ENCODE results near the gene BEST4. TPM values are rescaled to one million over a fixed set of nuclear protein-coding genes. Genes with fewer than 3 reads are reported as not detected.

The BEST4 gene
- total and polyA plus RNA-seq, 9 donors: 0.25 to 1.7 (median 0.63) TPM

DNA sequence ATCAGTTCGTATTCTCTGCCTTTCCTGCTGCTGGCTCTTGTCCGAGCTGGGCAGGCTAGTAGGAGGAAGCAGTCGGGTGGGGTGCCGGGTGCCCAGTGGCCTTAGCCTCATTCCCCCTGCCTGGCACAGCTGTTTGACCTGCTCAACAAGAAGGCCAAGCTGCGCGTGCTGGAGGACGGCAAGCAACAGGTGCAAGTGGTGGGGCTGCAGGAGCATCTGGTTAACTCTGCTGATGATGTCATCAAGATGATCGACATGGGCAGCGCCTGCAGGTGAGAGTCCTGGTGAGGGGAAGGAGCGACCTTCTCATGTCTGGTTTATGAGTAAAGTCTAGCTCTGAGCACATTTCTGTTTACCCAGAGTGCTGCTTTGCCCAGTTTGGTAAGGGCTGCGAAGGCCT lies 28.9 kb downstream of the BEST4 start:
- H3K4me3 ChIP-seq: no peak overlapping the region
- TF ChIP-seq, protein P1, sequence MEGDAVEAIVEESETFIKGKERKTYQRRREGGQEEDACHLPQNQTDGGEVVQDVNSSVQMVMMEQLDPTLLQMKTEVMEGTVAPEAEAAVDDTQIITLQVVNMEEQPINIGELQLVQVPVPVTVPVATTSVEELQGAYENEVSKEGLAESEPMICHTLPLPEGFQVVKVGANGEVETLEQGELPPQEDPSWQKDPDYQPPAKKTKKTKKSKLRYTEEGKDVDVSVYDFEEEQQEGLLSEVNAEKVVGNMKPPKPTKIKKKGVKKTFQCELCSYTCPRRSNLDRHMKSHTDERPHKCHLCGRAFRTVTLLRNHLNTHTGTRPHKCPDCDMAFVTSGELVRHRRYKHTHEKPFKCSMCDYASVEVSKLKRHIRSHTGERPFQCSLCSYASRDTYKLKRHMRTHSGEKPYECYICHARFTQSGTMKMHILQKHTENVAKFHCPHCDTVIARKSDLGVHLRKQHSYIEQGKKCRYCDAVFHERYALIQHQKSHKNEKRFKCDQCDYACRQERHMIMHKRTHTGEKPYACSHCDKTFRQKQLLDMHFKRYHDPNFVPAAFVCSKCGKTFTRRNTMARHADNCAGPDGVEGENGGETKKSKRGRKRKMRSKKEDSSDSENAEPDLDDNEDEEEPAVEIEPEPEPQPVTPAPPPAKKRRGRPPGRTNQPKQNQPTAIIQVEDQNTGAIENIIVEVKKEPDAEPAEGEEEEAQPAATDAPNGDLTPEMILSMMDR (IDR thresholded peaks at IDR 0.05): no peak
- no peak for TF ChIP-seq POLR2A (IDR thresholded peaks at IDR 0.05)
- no peak for TF ChIP-seq EP300 (IDR thresholded peaks at IDR 0.05)
- no peak for DNase-seq
- H3K9me3 ChIP-seq: no peaks in the 10 kb centered on the region
- WGBS, 3 donors: 86 to 95% (median 90%) methylated on average over 11 of the region's 11 CpGs
- H3K27ac ChIP-seq: no peak overlapping the region
- H3K4me1 ChIP-seq (ENCODE audit: insufficient read depth): no peaks in the 10 kb centered on the region
- intact Hi-C loops (cut with DNase I): no loop called here
- H3K36me3 ChIP-seq: no peaks in the 10 kb centered on the region
- no peaks in the 10 kb centered on the region for H3K27me3 ChIP-seq

DNA sequence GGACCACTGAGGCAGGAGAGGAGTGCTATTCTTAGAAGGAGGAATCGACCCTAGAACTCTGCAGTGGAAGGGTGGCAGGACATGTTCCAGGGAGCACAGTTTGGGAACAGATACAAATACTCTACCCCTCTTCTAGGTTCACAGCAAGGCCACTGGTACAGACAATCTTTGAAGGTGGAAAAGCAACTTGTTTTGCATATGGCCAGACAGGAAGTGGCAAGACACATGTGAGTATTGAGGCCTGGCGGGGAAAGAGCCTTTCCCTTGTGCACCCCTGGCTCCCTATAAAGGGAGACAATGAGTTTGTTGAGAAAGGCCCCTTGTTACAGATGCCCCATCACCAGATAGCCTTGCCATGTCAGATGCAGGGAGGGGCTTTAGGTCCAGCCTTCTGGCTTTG lies 30.6 kb downstream of the BEST4 start:
- no peak for DNase-seq
- intact Hi-C loops (cut with DNase I): no loop called here

DNA sequence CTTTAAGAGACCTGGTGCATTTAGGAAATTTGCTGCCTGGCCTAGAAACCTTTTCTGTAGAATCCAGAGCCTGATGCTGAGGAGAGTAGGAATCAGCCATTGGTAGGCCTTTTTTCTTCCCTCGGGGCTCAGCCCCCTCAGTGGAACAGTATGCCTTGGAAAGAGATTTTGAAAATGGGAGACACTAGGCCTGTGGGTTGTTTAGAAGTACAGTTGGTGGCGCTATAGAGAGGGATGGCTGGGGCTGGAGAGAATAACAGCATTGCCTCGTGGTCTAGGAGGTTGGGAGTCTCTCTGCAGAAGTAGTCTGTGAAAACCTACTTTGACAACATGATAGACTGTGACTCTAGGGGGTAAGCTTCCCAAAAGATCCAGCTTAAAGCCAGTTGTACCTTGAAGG lies 40.1 kb downstream of the BEST4 start:
- WGBS, 3 donors: 87 to 97% (median 92%) methylated on average over 3 of the region's 3 CpGs
- no peak for TF ChIP-seq POLR2A (IDR thresholded peaks at IDR 0.05)
- TF ChIP-seq, protein P1 (IDR thresholded peaks at IDR 0.05): no peak
- TF ChIP-seq EP300 (IDR thresholded peaks at IDR 0.05): no peak
- no peaks in the 10 kb centered on the region for H3K27me3 ChIP-seq
- no peak overlapping the region for H3K4me3 ChIP-seq
- no peaks in the 10 kb centered on the region for H3K36me3 ChIP-seq
- H3K4me1 ChIP-seq (ENCODE audit: insufficient read depth): no peaks in the 10 kb centered on the region
- H3K27ac ChIP-seq: no peak overlapping the region
- DNase-seq: no peak
- H3K9me3 ChIP-seq: no peaks in the 10 kb centered on the region
- intact Hi-C loops (cut with DNase I): no loop called here

More for the DNA sequence above, 30.6 kb downstream of the BEST4 start:
- Histone ChIP-seq H3K4me1 (ENCODE audit: insufficient read depth) (no peaks in the 10 kb centered on the region), H3K36me3 (no peaks in the 10 kb centered on the region), H3K4me3 (no peak overlapping the region), H3K27ac (no peak overlapping the region), H3K9me3 (no peaks in the 10 kb centered on the region), H3K27me3 (no peaks in the 10 kb centered on the region)
- TF ChIP-seq EP300 (IDR thresholded peaks at IDR 0.05): no peak
- TF ChIP-seq POLR2A (IDR thresholded peaks at IDR 0.05): no peak
- TF ChIP-seq, protein P1 (IDR thresholded peaks at IDR 0.05): no peak
- 95 to 97% (median 96%) methylated on average over 2 of the region's 2 CpGs for WGBS, 3 donors

DNA sequence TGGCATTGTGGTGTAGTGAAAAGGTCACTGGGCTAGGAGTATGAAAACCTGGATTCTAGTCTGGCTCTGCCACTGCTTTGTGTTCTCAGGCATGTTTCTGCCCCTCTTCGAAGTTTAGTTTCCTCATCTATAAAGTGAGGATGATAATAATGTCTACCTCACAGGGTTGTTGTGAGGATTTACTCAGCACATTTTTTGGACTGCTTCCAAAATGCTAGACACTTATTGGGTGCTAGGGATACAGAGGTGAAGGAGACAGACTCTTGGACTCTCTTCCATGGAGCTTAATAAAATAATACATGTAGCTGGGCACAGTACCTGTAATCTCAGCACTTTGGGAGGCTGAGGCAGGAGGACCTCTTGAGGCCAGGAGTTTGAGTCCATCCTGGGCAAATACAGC lies 44.8 kb downstream of the BEST4 start:
- Histone ChIP-seq H3K4me3 (no peak overlapping the region), H3K36me3 (no peaks in the 10 kb centered on the region), H3K4me1 (ENCODE audit: insufficient read depth) (peaks cover 4% of the 10 kb centered on the region), H3K27me3 (no peaks in the 10 kb centered on the region), H3K9me3 (no peaks in the 10 kb centered on the region), H3K27ac (no peak overlapping the region)
- WGBS, 3 donors: 93 to 96% (median 95%) methylated on average over 1 of the region's 1 CpG
- TF ChIP-seq POLR2A (IDR thresholded peaks at IDR 0.05) (no peak), EP300 (IDR thresholded peaks at IDR 0.05) (no peak)
- TF ChIP-seq, protein P1 (IDR thresholded peaks at IDR 0.05): no peak
- no peak for DNase-seq
- intact Hi-C loops (cut with DNase I): no loop called here
